Measurements from ENCODE around the gene NAMPT. TPM values are rescaled to one million over a fixed set of nuclear protein-coding genes. Genes with fewer than 3 reads are reported as not detected.
"Not testable (repeated sequence)": the region's sequence is repeated elsewhere in the genome, so short reads cannot be mapped to it uniquely, and the experiment has no call there.

NAMPT gene
- polyA plus RNA-seq = 100 to 1,000 TPM; 185 to 206 TPM

DNA sequence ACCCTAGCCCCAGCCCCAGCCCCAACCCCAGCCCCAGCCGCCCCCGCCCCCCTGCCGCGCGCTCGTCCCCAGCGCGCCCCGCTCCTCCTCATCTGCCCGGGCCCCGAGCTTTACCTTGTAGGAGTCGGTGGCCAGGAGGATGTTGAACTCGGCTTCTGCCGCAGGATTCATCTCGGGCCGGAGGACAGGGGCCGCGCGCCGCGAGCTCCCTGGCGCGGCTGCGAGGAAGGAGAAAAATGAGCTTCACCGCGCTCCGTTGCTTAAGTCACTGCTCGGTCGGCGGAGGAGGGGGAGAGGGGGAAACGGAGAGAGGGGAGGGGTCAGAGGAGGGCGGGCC, at the start of gene NAMPT:
NAMPT (minus strand) TSS at position 270 of the 337 bp plus-strand sequence; CDS start at position 171, 99 bp downstream.
- H3K4me1 ChIP-seq (ENCODE audit: control insufficient read depth in 2 of 2, insufficient read depth in 2 of 2, low read length in 1 of 2) = no peaks in the 10 kb centered on the region
- H3K27ac ChIP-seq (ENCODE audit: low read depth in 2 of 2, low read length in 1 of 2) = peak within 1 kb of the TSS; percentile 99
- H3K36me3 ChIP-seq (ENCODE audit: control insufficient read depth in 2 of 2, insufficient read depth in 2 of 2, low read length in 1 of 2) = no peaks in the 10 kb centered on the region
- H3K27me3 ChIP-seq (ENCODE audit: control insufficient read depth in 1 of 2, insufficient read depth in 2 of 2, low read length in 2 of 2) = no peaks in the 10 kb centered on the region
- peak within 1 kb of the TSS; percentile 82 to 83 for H3K4me3 ChIP-seq (ENCODE audit: low read depth in 1 of 2, low read length in 2 of 2)
- no peaks in the 10 kb centered on the region for H3K9me3 ChIP-seq (ENCODE audit: control insufficient read depth in 2 of 2, insufficient read depth in 1 of 2, low read depth in 1 of 2, low read length in 1 of 2)
- 0 to 1% methylated on average over 24 to 32 of the region's 32 CpGs for WGBS, 2 donors

DNA sequence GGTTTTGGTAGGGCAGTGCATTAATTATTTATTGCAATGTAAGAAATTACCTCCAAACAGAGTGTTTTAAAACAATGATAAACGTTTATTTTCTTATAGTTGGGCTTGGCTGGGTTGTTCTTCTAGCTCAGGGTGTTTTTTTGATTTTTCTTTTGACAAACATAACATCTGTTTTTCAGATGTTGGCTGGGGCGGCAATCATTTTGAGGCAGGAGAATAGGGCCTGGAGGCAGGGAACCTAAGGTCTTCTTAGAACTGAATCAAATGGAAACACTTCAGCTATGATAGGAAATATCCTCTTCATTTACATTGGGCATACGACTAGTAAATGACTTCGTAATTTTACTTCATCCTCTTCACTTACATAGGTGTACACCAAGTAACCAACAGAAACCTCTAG, 47.4 kb upstream of the NAMPT start:
- H3K36me3 ChIP-seq (ENCODE audit: control insufficient read depth in 2 of 2, insufficient read depth in 2 of 2, low read length in 1 of 2) = no peaks in the 10 kb centered on the region
- H3K27me3 ChIP-seq (ENCODE audit: control insufficient read depth in 1 of 2, insufficient read depth in 2 of 2, low read length in 2 of 2) = no peaks in the 10 kb centered on the region
- H3K9me3 ChIP-seq (ENCODE audit: control insufficient read depth in 2 of 2, insufficient read depth in 1 of 2, low read depth in 1 of 2, low read length in 1 of 2) = peaks cover 0 to 2% of the 10 kb centered on the region in 2 donors
- H3K4me1 ChIP-seq (ENCODE audit: control insufficient read depth in 2 of 2, insufficient read depth in 2 of 2, low read length in 1 of 2) = peaks cover 3 to 4% of the 10 kb centered on the region in 2 donors
- H3K27ac ChIP-seq (ENCODE audit: low read depth in 2 of 2, low read length in 1 of 2) = no peak overlapping the region
- no peak overlapping the region for H3K4me3 ChIP-seq (ENCODE audit: low read depth in 1 of 2, low read length in 2 of 2)
- WGBS, 2 donors = 67 to 76% methylated on average over 4 of the region's 4 CpGs

DNA sequence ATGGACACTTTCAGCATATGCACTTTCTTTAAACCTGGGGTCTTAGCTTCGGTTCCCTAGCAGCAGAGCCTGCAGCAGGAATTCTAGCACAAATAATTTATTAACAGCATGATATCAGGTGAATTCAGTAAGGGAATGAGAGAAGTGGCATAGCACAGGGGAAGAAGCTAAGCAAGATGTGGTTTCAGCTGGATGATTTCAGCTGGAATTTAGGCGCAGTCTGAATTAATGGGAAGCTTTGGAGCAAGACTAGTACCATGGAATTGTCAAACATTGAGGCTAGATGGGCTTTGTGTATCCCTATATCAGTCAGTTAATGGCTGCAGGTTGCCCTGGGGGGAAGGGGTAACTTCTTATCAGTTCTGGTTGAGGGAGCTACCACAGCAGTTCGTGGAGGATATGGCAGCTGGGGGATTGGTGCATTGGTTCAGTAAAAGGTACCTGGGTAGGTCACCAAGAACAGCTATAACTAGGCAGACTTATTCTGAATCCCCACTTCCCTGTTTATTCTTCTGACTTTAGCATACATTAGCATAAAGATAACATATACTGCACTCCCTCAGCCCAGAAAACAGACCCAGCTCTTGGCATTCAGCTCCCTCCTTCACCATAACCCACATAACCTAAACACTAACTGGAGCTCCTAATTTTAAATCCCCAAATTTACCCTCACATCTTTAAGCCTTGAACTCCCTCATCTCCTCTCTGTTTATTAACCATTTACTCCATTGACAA, 46.8 kb upstream of the NAMPT start:
- H3K4me1 ChIP-seq (ENCODE audit: control insufficient read depth in 2 of 2, insufficient read depth in 2 of 2, low read length in 1 of 2) = peaks cover 3 to 4% of the 10 kb centered on the region in 2 donors
- H3K36me3 ChIP-seq (ENCODE audit: control insufficient read depth in 2 of 2, insufficient read depth in 2 of 2, low read length in 1 of 2) = no peaks in the 10 kb centered on the region
- H3K27ac ChIP-seq (ENCODE audit: low read depth in 2 of 2, low read length in 1 of 2) = no peak overlapping the region
- 70 to 72% methylated on average over 3 of the region's 3 CpGs for WGBS, 2 donors
- no peaks in the 10 kb centered on the region for H3K9me3 ChIP-seq (ENCODE audit: control insufficient read depth in 2 of 2, insufficient read depth in 1 of 2, low read depth in 1 of 2, low read length in 1 of 2)
- no peak overlapping the region for H3K4me3 ChIP-seq (ENCODE audit: low read depth in 1 of 2, low read length in 2 of 2)
- H3K27me3 ChIP-seq (ENCODE audit: control insufficient read depth in 1 of 2, insufficient read depth in 2 of 2, low read length in 2 of 2) = no peaks in the 10 kb centered on the region

DNA sequence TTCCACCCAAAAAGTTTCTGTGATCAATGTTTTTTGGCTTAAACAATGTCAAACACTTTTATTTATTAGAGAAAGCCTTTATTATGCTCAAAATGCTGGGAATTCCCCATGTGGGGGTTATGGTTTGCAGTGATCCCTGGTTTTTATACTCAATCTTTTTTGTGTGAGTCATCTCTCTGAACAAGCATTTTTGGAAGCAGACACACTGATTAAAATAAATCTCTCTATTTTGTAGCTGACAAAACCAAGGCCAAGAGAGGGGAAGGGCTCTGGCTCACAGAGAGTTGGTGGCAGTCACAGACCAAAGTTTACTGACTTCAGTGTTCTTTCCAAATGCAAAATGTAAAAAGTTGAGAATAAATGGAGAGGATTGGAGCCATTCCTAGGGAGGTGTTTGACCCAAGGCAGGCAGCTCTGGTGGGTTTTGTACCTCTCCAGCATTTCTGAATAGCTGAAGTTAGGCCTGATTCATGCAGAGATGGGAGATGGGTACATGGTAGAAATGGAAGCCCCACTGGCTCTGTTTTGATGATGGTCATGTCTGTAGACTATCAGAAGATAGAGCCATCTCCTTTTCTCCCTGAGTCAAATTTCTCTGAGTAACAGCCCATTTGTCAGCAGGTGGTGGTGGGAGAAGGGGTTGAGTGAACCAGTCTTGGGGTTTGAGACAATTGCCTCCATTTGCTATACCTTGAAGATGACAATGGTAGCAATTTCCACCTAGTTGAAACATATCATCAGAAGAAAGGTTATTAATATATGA, 45.4 kb upstream of the NAMPT start:
- Histone ChIP-seq H3K9me3 (ENCODE audit: control insufficient read depth in 2 of 2, insufficient read depth in 1 of 2, low read depth in 1 of 2, low read length in 1 of 2) (no peaks in the 10 kb centered on the region), H3K4me1 (ENCODE audit: control insufficient read depth in 2 of 2, insufficient read depth in 2 of 2, low read length in 1 of 2) (peaks cover 3 to 4% of the 10 kb centered on the region in 2 donors), H3K27me3 (ENCODE audit: control insufficient read depth in 1 of 2, insufficient read depth in 2 of 2, low read length in 2 of 2) (no peaks in the 10 kb centered on the region), H3K27ac (ENCODE audit: low read depth in 2 of 2, low read length in 1 of 2) (no peak overlapping the region), H3K4me3 (ENCODE audit: low read depth in 1 of 2, low read length in 2 of 2) (no peak overlapping the region), H3K36me3 (ENCODE audit: control insufficient read depth in 2 of 2, insufficient read depth in 2 of 2, low read length in 1 of 2) (no peaks in the 10 kb centered on the region)

DNA sequence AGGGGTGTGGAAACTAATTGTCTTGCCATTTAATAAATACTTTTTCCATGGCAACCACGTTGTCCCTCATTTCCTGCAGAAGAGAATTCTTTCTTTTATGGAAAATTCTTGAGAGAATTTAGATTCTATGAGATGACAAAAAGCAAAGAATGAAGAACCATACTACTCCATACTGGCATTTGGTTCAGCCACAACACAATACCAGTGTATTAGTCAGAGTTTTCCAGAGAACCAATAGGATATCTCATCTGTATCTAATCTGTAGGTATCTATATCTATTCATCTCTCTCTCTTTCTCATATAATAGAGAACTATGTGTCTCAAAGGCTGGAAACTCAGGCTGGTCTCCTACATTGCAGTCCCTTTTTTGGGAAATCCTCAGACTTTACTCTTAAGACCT, 44.6 kb upstream of the NAMPT start:
- Histone ChIP-seq H3K9me3 (ENCODE audit: control insufficient read depth in 2 of 2, insufficient read depth in 1 of 2, low read depth in 1 of 2, low read length in 1 of 2) (no peaks in the 10 kb centered on the region), H3K27ac (ENCODE audit: low read depth in 2 of 2, low read length in 1 of 2) (no peak overlapping the region), H3K4me3 (ENCODE audit: low read depth in 1 of 2, low read length in 2 of 2) (no peak overlapping the region), H3K4me1 (ENCODE audit: control insufficient read depth in 2 of 2, insufficient read depth in 2 of 2, low read length in 1 of 2) (peaks cover 3 to 4% of the 10 kb centered on the region in 2 donors), H3K27me3 (ENCODE audit: control insufficient read depth in 1 of 2, insufficient read depth in 2 of 2, low read length in 2 of 2) (no peaks in the 10 kb centered on the region), H3K36me3 (ENCODE audit: control insufficient read depth in 2 of 2, insufficient read depth in 2 of 2, low read length in 1 of 2) (no peaks in the 10 kb centered on the region)
- 11 to 33% methylated on average over 1 of the region's 1 CpG for WGBS, 2 donors

DNA sequence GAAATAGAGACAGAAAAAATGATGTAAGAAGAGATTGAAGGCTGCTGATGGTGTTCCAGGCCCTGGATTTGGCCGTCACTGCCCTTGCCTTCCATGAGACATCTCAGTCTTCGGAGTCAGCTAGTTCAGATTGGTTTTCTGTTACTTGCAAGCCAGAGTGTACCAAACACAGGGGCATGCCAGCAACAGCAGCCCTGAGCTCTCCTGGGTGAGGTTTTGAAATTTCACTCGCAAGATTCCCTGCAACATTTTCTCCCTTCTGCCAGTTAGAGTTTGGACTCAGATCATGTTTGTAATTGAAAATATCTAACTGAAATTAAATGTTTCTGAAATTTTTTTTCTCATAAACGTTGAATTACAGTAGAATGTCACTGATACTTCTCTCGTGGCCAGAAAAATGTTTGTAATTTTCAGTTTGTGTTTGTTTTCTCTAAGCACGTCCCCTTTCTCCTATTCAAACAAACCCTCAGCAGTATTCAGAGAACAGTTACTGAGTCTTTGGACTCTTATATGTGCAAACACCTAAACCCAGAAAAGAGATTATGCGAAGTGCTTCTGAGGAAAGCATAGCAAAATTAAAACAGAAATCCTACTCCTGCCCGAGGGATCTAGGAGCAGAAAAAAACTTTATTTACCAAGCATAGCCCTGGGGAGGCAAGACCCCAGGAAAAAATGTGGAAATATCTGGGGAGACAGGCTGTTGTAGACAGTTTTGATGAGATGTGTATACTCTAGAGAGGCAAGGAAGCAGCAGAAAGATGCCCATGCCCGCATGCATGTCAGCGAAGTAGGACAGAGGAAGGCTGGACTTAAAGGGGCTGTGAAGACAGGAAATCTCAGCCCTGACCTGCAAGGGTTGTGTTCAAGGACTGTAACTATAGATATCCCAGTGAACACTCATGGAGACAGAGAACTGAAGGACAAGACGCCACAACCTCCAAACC, 43.0 kb upstream of the NAMPT start:
- H3K4me3 ChIP-seq (ENCODE audit: low read depth in 1 of 2, low read length in 2 of 2) = no peak overlapping the region
- 86 to 87% methylated on average over 11 of the region's 11 CpGs for WGBS, 2 donors
- H3K9me3 ChIP-seq (ENCODE audit: control insufficient read depth in 2 of 2, insufficient read depth in 1 of 2, low read depth in 1 of 2, low read length in 1 of 2) = no peaks in the 10 kb centered on the region
- H3K27ac ChIP-seq (ENCODE audit: low read depth in 2 of 2, low read length in 1 of 2) = no peak overlapping the region
- H3K4me1 ChIP-seq (ENCODE audit: control insufficient read depth in 2 of 2, insufficient read depth in 2 of 2, low read length in 1 of 2) = peaks cover 3 to 4% of the 10 kb centered on the region in 2 donors
- no peaks in the 10 kb centered on the region for H3K27me3 ChIP-seq (ENCODE audit: control insufficient read depth in 1 of 2, insufficient read depth in 2 of 2, low read length in 2 of 2)
- no peaks in the 10 kb centered on the region for H3K36me3 ChIP-seq (ENCODE audit: control insufficient read depth in 2 of 2, insufficient read depth in 2 of 2, low read length in 1 of 2)

DNA sequence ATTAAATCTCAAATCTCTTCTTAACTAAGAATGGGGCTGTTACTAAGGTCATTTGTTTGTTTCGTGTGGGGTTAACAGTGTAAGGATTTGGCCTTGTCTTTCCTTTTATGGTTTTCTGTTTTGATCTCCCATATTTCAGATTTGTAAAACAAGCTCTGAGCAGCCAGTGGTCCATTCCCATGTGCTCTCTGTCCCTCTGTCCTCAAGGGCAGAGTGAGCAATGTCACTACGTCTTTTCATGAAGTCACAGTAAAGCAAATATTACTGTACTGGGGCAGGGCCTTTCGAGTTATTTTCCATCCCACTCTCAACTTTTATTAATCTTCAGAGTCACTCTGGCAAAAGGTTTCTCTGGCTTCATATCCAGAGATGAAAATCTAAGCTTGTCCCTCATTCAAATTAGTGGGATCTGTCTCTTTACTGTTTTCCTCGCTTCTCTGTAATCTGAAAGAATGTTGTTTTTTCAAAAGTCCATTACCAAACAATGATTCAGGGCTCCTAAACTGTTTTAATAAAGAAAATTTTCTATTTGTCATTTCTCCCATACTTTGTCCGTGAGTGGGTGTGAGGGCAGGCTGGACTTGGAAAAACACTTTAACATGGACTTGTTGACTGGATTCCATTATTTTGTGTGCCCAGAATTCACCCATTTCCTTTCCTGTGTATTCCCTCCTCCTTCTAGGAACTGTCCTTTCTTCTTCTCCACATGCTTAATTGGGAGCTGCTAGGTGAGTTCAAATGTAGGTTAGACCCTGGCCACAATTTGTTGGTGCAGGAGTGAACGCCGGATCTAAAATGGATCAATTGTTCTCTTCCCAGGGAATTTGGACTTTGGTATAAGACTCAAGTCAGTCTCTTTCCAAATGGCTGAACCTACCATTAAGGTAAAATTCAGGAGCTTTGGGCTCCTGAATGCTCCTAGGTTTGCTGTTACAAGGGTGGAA, 42.1 kb upstream of the NAMPT start:
- H3K27ac ChIP-seq (ENCODE audit: low read depth in 2 of 2, low read length in 1 of 2) = no peak overlapping the region

DNA sequence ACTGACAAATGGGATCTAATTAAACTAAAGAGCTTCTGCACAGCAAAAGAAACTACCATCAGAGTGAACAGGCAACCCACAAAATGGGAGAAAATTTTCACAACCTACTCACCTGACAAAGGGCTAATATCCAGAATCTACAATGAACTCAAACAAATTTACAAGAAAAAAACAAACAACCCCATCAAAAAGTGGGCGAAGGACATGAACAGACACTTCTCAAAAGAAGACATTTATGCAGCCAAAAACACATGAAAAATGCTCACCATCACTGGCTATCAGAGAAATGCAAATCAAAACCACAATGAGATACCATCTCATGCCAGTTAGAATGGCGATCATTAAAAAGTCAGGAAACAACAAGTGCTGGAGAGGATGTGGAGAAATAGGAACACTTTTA, 39.7 kb upstream of the NAMPT start:
- H3K27me3 ChIP-seq (ENCODE audit: control insufficient read depth in 1 of 2, insufficient read depth in 2 of 2, low read length in 2 of 2); H3K9me3 ChIP-seq (ENCODE audit: control insufficient read depth in 2 of 2, insufficient read depth in 1 of 2, low read depth in 1 of 2, low read length in 1 of 2): not testable (repeated sequence)
- WGBS, 2 donors = 91 to 93% methylated on average over 2 of the region's 2 CpGs

More for the DNA sequence above, 42.1 kb upstream of the NAMPT start:
- no peaks in the 10 kb centered on the region for H3K36me3 ChIP-seq (ENCODE audit: control insufficient read depth in 2 of 2, insufficient read depth in 2 of 2, low read length in 1 of 2)
- no peak overlapping the region for H3K4me3 ChIP-seq (ENCODE audit: low read depth in 1 of 2, low read length in 2 of 2)
- peaks cover 3 to 4% of the 10 kb centered on the region in 2 donors for H3K4me1 ChIP-seq (ENCODE audit: control insufficient read depth in 2 of 2, insufficient read depth in 2 of 2, low read length in 1 of 2)
- H3K9me3 ChIP-seq (ENCODE audit: control insufficient read depth in 2 of 2, insufficient read depth in 1 of 2, low read depth in 1 of 2, low read length in 1 of 2) = no peaks in the 10 kb centered on the region
- H3K27me3 ChIP-seq (ENCODE audit: control insufficient read depth in 1 of 2, insufficient read depth in 2 of 2, low read length in 2 of 2) = no peaks in the 10 kb centered on the region
- 82 to 87% methylated on average over 7 of the region's 7 CpGs for WGBS, 2 donors

More for the DNA sequence above, 39.7 kb upstream of the NAMPT start:
- H3K36me3 ChIP-seq (ENCODE audit: control insufficient read depth in 2 of 2, insufficient read depth in 2 of 2, low read length in 1 of 2); H3K27ac ChIP-seq (ENCODE audit: low read depth in 2 of 2, low read length in 1 of 2); H3K4me3 ChIP-seq (ENCODE audit: low read depth in 1 of 2, low read length in 2 of 2); H3K4me1 ChIP-seq (ENCODE audit: control insufficient read depth in 2 of 2, insufficient read depth in 2 of 2, low read length in 1 of 2): not testable (repeated sequence)
